Activated T-helper 2 cell treated with anti-CD3 and anti-CD28 coated beads, Interferon-gamma antibody, Interleukin-2, Interleukin-4, amounts not matched to agents 10 μg/mL and 5 μg/mL and 100 μg/mL, durations not matched to agents 14 hours and 24 hours and 36 hours (primary cell): ENCODE results near the gene VPS37C. TPM values are rescaled to one million over a fixed set of nuclear protein-coding genes. Genes with fewer than 3 reads are reported as not detected.

Experiments
- DNase-seq: peaks from one replicate; pipeline ENCODE4 v3.0.0; 2021; ENCODE audit warnings: low spot score
- H3K27ac Mint-ChIP-seq: one replicate; pipeline ENCODE4 v1.8.0; 2021; ENCODE audit warnings: mixed read lengths
- H3K27me3 Mint-ChIP-seq: one replicate; pipeline ENCODE4 v1.8.0; 2021; ENCODE audit warnings: low read depth, mixed read lengths
- H3K36me3 Mint-ChIP-seq: one replicate; pipeline ENCODE4 v1.8.0; 2021; ENCODE audit warnings: low read depth, mixed read lengths
- H3K4me1 Mint-ChIP-seq: one replicate; pipeline ENCODE4 v1.8.0; 2021; ENCODE audit warnings: low read depth, mixed read lengths
- H3K4me3 Mint-ChIP-seq: one replicate; pipeline ENCODE4 v1.8.0; 2021; ENCODE audit warnings: low read depth, mild to moderate bottlenecking, moderate library complexity, mixed read lengths
- H3K9me3 Mint-ChIP-seq: one replicate; pipeline ENCODE4 v1.8.0; 2021; ENCODE audit warnings: mixed read lengths
- intact Hi-C: fragments of 100-400 bp; cut with micrococcal nuclease; formaldehyde crosslinking; loops from one replicate; pipeline ENCODE4 v1.15.1; 2023
- total RNA-seq: library from RNA; stranded (reverse); gene quantifications from 2 replicates; pipeline ENCODE4 v1.2.3, GENCODE V29; 2022

Gene VPS37C
- total RNA-seq, 1 donor from 2014 or later = 12.5 TPM

DNA sequence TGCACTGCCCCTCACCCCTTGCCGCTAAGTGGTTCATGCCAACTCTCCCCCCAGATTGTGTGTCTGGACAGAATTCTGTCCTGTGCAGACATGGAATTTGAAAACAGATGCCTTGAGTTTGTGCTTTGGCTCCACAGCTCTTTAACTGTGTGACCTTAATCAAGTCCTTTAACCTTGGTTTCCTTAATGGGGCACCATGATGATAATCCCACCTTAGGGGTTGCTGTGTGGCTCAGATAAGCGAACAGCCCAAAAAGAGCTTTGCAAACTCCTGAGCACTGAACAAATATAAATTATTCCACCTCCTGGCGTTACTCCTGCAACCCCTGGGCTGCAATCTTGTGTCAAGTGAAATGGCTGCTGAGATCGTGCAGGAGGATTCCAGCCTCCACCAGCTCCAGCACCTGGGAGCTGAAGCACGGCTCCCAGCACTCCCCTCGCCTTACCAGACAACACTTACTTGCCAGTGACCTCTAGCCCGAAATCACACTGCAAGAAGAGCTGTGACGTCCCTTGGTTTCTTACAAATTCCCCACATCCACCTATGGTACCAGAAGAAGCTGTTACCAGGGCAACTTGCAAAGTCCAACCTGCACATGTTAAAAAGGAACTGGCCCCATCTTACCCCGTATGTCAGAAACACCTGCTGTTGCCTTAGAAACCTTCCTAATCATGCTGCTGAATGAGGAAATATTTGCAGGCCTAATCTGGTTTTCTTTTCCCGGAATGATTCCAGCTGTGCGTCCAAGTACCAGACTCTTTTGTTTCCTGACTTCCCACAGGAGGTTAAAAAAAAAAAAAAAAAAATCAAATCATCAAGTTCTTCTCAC, 13.2 kb downstream of the VPS37C start:
- no peak overlapping the region for H3K27ac Mint-ChIP-seq
- DNase-seq = no peak
- no peaks in the 10 kb centered on the region for H3K36me3 Mint-ChIP-seq

DNA sequence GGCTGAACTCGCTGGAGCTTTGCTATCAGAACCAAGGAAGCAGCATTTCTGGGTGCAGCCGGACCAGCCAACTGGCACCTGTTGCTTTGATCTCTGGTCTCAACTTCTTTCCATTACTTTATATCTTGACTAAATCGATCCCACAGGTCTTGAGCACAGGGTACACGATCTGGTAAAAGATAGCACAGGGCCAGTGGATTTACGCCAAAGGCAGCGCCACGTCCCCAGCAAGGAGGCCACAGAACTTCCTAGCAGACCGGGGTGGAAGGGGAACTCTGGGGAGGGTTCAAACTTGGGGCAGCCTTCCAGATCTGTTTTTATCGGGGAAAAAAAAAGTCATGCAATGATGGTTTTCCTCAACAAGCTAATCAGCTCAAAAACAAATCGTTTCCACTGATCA, 14.0 kb downstream of the VPS37C start:
- no peaks in the 10 kb centered on the region for H3K27me3 Mint-ChIP-seq
- intact Hi-C loops = no loop called here
- H3K27ac Mint-ChIP-seq = no peak overlapping the region
- no peaks in the 10 kb centered on the region for H3K36me3 Mint-ChIP-seq
- DNase-seq = no peak
- H3K4me1 Mint-ChIP-seq = peaks cover 2% of the 10 kb centered on the region
- no peaks in the 10 kb centered on the region for H3K9me3 Mint-ChIP-seq
- H3K4me3 Mint-ChIP-seq = no peak overlapping the region

More for the DNA sequence above, 13.2 kb downstream of the VPS37C start:
- Mint-ChIP-seq H3K4me1 (peaks cover 2% of the 10 kb centered on the region), H3K9me3 (no peaks in the 10 kb centered on the region), H3K27me3 (no peaks in the 10 kb centered on the region), H3K4me3 (no peak overlapping the region)
- intact Hi-C loops = no loop called here

DNA sequence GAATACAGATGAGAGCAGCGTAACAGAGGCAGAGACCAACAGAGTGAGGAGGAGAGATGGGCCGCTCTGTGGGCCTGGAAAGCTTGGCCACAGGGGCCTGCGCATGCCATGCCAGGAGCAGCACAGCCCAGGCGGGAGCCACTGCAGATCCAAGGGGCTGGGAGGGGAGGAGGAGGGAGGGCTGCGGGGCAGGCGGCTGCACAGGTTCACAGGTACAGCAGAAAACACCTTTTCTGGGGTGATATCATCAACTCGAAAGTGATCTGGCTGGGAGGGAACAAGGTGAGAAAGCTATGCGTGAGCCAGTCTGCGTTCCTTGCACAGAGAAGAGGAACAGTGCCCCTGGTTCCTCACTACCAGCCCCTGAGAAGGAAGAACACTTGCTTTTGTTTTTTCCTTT, 14.8 kb downstream of the VPS37C start:
- no peaks in the 10 kb centered on the region for H3K9me3 Mint-ChIP-seq
- H3K4me1 Mint-ChIP-seq = peaks cover 2% of the 10 kb centered on the region
- H3K27me3 Mint-ChIP-seq = no peaks in the 10 kb centered on the region
- H3K36me3 Mint-ChIP-seq = no peaks in the 10 kb centered on the region
- no peak for DNase-seq
- intact Hi-C loops = no loop called here
- H3K4me3 Mint-ChIP-seq = no peak overlapping the region
- H3K27ac Mint-ChIP-seq = no peak overlapping the region

DNA sequence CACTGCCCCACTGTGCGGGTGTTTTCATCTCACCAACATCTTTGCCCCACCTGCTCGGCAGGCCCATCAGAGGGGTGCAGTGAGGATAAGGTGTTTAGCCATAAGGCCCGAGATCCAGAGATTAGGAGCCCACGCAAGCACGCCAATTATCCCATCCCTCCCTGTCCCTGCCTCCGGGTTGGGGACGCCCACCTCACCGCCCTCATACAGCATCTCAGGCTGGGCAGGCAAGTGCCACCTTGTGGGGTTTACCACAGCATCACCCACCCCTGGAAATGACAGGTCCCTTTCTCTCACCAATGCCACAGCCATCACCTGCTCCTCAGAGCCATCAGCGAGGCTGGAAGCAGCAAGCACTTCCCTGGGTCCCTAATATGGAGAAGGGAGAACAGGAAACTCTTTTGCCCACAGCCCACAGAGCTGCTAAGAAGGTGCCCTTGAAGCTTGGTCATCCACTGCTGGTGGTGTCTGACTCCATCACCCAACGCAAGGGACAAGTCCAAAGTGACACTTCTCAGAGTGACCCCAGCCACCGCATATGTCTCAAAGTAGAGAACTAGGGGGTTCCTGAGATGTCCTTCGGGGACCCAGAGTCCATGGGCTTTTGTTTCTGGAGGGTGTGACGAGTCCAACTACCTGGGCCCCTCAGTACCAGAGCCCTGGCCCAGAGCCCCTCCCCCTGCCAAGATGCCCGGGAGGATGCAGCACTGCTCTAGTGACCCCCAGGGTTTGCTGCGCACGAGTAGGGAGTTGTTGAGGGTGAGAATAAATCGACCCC, 15.8 kb downstream of the VPS37C start:
- intact Hi-C loops = no loop called here
- H3K4me1 Mint-ChIP-seq = peaks cover 2% of the 10 kb centered on the region
- H3K9me3 Mint-ChIP-seq = no peaks in the 10 kb centered on the region
- H3K4me3 Mint-ChIP-seq = no peak overlapping the region
- no peak overlapping the region for H3K27ac Mint-ChIP-seq
- no peak for DNase-seq
- no peaks in the 10 kb centered on the region for H3K27me3 Mint-ChIP-seq
- H3K36me3 Mint-ChIP-seq = no peaks in the 10 kb centered on the region

DNA sequence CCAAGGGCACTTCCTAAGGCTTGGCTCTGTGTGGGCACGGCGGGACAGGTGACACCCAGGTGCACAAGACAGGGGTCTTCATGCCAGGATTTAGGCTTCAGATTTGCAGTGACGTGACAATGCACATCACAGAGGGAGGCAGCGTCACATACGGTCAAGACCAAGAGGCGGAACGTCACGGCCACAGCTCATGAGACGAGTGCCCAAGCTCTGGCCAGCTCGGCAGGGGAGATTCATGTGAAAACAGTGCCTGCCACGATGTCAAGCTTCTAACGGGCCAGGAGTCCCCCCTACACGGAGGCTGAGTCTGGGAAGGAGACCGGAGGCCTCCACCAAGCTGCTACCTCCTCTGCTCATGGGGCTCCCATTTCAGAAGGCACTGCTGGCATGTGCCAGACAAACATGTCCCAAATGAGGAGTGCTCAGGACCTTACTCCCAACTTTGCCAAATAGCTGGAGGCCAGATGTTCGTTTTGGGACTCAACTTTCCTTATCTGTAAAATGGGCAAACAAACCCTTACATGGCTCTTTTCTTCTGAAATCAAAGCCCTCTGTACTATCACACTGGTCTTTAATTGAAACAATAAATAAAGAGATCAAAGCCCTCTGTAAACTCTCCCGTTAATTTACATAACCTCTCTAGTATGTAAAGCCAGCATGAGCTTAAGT, 16.6 kb downstream of the VPS37C start:
- Mint-ChIP-seq H3K9me3 (no peaks in the 10 kb centered on the region), H3K4me3 (no peak overlapping the region), H3K27ac (no peak overlapping the region), H3K4me1 (peaks cover 2% of the 10 kb centered on the region), H3K27me3 (no peaks in the 10 kb centered on the region), H3K36me3 (no peaks in the 10 kb centered on the region)
- intact Hi-C loops = no loop called here
- DNase-seq = no peak

DNA sequence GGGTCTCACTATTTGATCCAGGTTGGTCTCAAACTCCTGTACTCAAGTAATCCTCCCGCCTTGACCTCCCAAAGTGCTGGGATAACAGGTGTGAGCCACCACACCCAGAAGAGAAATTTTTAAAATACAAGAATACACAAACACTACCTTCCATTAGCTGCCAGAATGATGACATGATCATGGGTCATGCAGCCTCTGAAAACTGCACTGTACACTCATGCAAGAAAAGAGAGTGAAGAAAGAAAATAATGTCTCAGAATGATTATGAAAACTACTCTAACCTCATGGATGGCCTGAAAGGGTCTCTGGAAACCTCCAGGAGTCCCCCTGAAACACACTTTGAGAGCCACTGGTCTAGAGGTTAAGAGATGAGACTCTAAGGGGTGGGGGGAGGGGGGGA, 18.8 kb downstream of the VPS37C start:
- Mint-ChIP-seq H3K4me3 (no peak overlapping the region), H3K4me1 (peaks cover 2% of the 10 kb centered on the region), H3K36me3 (no peaks in the 10 kb centered on the region), H3K27me3 (no peaks in the 10 kb centered on the region), H3K27ac (no peak overlapping the region), H3K9me3 (no peaks in the 10 kb centered on the region)
- intact Hi-C loops = no loop called here
- DNase-seq = no peak

DNA sequence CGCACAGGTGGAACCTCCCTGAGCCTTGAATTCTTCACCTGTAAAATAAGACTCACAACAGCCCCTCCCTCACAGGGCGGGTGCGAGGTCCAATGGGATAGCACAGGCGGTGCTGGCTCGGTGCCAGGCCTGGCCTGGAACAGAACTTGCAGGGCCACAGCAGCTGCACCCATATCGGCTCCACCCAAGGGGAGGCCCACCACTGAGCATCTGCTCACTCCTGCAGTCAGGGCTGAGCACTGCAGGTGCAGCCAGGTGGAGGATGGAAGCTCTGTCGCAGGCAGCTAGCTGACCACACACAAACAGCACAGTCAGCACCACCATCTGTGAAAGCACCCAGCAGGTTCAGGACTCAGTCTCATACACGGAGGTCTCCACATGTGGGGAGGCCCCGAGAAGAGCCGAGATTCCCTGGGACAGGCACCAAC, 19.6 kb downstream of the VPS37C start:
- Mint-ChIP-seq H3K4me3 (no peak overlapping the region), H3K4me1 (peaks cover 5% of the 10 kb centered on the region), H3K9me3 (no peaks in the 10 kb centered on the region), H3K36me3 (no peaks in the 10 kb centered on the region), H3K27me3 (no peaks in the 10 kb centered on the region), H3K27ac (no peak overlapping the region)
- DNase-seq = no peak
- intact Hi-C loops = no loop called here

DNA sequence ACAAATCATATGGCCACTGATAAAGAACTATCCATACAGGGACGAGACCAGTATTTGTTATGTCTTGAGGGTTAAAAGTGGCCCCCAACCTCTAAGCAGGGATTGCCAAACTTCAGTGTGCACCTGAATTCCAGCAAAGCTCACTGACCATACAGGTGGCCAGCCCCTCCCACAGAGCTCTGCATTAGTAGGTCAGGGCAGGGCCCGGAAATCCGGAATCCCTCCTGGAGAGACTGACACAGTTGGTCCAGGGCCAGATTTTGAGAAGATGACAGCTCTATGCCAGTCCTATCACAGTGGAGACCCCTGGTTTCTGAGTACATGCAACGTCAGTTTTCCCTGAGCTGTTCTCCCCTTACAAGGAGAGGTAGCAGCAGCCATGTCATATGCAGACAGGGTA, 20.8 kb downstream of the VPS37C start:
- H3K36me3 Mint-ChIP-seq = no peaks in the 10 kb centered on the region
- H3K27ac Mint-ChIP-seq = no peak overlapping the region
- H3K27me3 Mint-ChIP-seq = no peaks in the 10 kb centered on the region
- H3K4me1 Mint-ChIP-seq = peaks cover 3% of the 10 kb centered on the region
- H3K9me3 Mint-ChIP-seq = no peaks in the 10 kb centered on the region
- no peak for DNase-seq
- no peak overlapping the region for H3K4me3 Mint-ChIP-seq
- intact Hi-C loops = no loop called here

DNA sequence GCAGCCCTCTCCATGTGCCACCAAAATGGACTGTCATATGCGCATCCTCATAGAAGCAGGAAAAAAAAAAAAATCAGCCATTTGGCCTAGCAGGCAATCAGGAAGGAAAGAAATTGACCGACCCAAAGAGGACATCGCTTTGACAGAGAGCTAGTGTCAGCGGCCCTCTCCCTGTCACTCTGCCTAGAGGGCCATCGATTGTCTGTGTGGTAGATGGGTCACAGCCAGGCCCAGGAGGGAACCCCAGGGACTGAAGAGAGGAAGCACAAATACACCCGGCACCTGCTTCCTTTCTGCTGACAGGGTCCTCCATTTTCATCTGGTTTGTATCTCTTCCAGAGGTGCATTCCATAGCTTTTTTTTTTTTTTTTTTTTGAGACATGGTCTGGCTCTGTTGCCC, 21.8 kb downstream of the VPS37C start:
- Mint-ChIP-seq H3K27me3 (no peaks in the 10 kb centered on the region), H3K9me3 (no peaks in the 10 kb centered on the region), H3K36me3 (no peaks in the 10 kb centered on the region), H3K4me3 (no peak overlapping the region), H3K4me1 (peaks cover 3% of the 10 kb centered on the region), H3K27ac (no peak overlapping the region)
- DNase-seq = no peak
- intact Hi-C loops = no loop called here

DNA sequence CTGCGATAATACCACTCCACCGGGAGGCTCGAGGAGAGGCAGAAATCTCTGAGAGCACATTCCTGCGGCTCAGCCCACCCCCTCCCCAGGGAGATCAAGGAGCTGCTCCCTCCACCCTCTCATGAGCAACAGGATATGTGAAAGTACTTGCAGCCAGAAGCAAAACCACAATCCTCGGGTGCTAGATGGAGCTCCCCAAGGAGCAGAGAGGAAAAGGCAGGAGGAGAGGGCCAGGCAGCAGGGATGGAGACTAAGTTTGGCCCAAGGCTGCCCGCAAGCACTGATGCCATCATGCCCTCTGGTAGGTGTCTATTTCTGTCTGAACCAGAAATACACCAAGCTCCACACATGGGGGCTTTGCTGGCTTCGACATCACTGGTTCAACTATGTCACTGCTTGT, 22.3 kb downstream of the VPS37C start:
- Mint-ChIP-seq H3K36me3 (no peaks in the 10 kb centered on the region), H3K4me1 (peaks cover 3% of the 10 kb centered on the region), H3K9me3 (no peaks in the 10 kb centered on the region), H3K27ac (no peak overlapping the region), H3K4me3 (no peak overlapping the region), H3K27me3 (no peaks in the 10 kb centered on the region)
- intact Hi-C loops = no loop called here
- no peak for DNase-seq

DNA sequence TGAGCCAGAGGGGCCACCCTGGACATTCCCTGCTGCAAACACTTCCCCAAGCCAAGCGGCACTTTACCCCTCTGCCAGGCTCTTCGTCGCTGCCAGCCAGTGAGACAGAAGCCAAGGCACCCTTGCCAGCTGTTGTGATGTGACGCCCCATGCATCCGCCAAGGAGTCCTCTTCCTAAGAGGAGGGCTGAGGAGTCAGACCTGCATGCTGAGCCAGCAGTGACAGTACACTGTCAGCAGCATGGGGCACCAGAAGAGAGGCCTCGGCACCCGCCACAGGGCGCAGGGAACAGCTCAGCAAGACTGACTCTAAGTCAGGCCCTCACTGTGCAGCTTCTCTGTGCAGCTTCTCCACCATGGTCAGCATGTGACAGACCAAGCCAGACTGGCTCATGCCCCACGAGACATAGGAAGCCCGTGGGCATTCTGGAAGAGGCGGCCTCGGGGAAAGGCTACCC, 26.4 kb downstream of the VPS37C start:
- no peak for DNase-seq
- Mint-ChIP-seq H3K36me3 (peaks cover 6% of the 10 kb centered on the region), H3K9me3 (no peaks in the 10 kb centered on the region), H3K27me3 (no peaks in the 10 kb centered on the region), H3K4me1 (peaks cover 7% of the 10 kb centered on the region), H3K27ac (no peak overlapping the region), H3K4me3 (no peak overlapping the region)
- intact Hi-C loops = no loop called here

DNA sequence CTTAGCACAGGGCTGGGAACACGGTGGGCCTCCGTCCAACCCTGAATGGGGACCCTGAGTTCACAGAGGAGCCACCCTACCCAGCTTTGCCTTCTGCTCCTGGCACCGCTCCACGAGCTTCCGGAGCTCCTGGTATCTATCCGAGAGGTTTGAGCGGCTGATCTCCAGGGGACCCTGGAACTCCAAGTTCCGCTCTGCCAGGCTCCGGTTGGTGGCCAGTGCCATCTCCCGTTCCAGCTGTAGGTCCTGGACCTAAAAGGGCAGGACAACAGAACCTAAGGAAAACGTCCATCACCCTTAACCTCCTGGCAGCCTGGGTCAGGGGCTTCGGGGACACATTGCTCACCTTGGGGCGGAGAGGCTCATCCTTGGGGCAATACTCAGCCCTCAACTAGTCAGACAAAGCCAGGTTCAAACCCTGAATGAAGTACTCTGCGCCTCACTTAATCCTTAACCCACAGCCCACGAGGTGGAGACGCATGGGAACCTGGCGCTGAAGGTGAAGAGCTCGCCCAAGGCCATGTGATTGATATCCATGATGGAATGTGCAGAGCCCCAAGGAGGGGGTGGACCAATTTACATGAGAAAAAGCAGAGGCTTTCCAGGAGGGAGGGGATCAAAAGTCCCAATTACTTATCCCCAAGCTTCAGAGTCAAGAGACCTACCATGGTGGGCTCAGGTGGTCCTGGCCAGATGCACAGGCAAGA, 27.1 kb downstream of the VPS37C start:
- intact Hi-C loops = no loop called here
- Mint-ChIP-seq H3K9me3 (no peaks in the 10 kb centered on the region), H3K36me3 (peaks cover 6% of the 10 kb centered on the region), H3K27ac (no peak overlapping the region), H3K4me3 (no peak overlapping the region), H3K27me3 (no peaks in the 10 kb centered on the region), H3K4me1 (peaks cover 12% of the 10 kb centered on the region)
- DNase-seq = no peak
